ENCODE measurements around the gene EZH2. TPM values are rescaled to one million over a fixed set of nuclear protein-coding genes. Genes with fewer than 3 reads are reported as not detected.

Gene EZH2
- total RNA-seq, 1 experiment from 2014 or later, result 35.4 TPM

DNA sequence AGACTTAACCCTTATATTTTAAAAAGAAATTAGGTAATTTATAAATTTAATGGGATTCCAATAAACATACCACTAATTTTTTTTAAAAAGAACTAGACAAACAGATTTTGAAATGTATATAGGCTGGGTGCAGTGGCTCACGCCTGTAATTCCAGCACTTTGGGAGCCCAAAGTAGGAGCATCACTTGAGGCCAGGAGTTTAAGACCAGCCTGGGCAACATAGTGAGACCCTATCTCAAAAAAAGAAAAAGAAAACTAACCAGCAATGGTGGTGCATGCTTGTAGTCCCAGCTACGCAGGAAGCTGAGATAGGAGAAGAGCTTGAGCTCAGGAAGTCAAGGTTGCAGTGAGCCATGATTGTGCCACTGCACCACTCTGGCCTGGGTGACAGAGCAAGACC is 62.7 kb downstream of the EZH2 start:
- TF ChIP-seq ZNF121 (CRISPR knock-in tag; IDR thresholded peaks at IDR 0.05) (peak; percentile 74), ZNF219 (CRISPR knock-in tag; IDR thresholded peaks at IDR 0.05; ENCODE audit: borderline replicate concordance) (no peak)
- TF ChIP-seq, protein P1, sequence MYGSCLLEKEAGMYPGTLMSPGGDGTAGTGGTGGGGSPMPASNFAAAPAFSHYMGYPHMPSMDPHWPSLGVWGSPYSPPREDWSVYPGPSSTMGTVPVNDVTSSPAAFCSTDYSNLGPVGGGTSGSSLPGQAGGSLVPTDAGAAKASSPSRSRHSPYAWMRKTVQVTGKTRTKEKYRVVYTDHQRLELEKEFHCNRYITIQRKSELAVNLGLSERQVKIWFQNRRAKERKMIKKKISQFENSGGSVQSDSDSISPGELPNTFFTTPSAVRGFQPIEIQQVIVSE (CRISPR knock-in tag; IDR thresholded peaks at IDR 0.05; ENCODE audit: borderline replicate concordance), result no peak
- DNase-seq (ENCODE audit: low spot score) (no peak), ATAC-seq (no peak)
- no peak overlapping the region for H3K27ac Mint-ChIP-seq
- POLR2A ChIA-PET, result no interaction called here
- H3K27me3 Mint-ChIP-seq (ENCODE audit: low read depth), result no peaks in the 10 kb centered on the region
- 0 out of 2 replicates have a peak, but pooled peaks cover 6% of the 10 kb centered on the region for H3K4me1 Mint-ChIP-seq
- H3K36me3 Mint-ChIP-seq, result peaks cover 36% of the 10 kb centered on the region
- CTCF ChIA-PET, result no interaction called here
- H3K4me3 Mint-ChIP-seq, result no peak overlapping the region
- no peaks in the 10 kb centered on the region for H3K9me3 Mint-ChIP-seq

DNA sequence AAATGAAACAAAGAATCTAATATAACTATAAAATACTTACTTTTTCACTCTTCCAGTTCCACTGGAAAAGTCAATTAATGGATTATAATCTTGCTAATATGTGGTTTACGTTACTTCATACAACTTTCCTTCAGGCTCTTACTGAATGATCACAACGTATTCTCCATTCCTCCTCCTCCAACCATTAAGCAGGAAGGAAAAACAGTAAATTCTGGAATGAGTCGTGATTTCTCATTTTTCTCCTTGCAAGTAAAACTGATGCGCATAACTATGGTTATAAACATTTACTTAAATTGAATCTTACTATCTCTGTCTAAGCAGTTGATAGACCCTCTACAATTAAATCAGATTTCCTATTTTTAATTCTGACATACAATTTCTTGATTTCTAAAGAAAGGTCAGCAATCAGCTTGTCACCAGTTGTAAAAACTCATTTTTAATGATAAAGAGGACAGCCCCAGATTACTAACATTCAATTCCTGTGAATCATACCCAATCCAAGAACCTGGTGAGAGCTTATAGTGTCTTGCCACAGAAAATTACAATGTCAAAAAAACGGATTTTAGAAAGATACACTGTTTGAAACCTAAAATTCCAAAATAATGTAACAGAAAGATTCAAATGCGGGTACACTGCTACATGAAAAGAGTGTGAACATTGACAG is 64.3 kb downstream of the EZH2 start:
- H3K9me3 Mint-ChIP-seq, result no peaks in the 10 kb centered on the region
- H3K36me3 Mint-ChIP-seq, result peaks cover 43% of the 10 kb centered on the region
- H3K4me1 Mint-ChIP-seq, result 0 out of 2 replicates have a peak, but pooled peaks cover 6% of the 10 kb centered on the region
- DNase-seq (ENCODE audit: low spot score), result no peak
- ChIA-PET CTCF (no interaction called here), POLR2A (no interaction called here)
- H3K27me3 Mint-ChIP-seq (ENCODE audit: low read depth), result no peaks in the 10 kb centered on the region
- peak overlapping the region; percentile 24 for H3K27ac Mint-ChIP-seq
- no peak for ATAC-seq
- no peak overlapping the region for H3K4me3 Mint-ChIP-seq
- TF ChIP-seq ZNF232 (CRISPR knock-in tag; IDR thresholded peaks at IDR 0.05), result no peak
- TF ChIP-seq NFYB (CRISPR knock-in tag; conservative IDR thresholded peaks at IDR 0.05; ENCODE audit: low read depth), result no peak
- TF ChIP-seq, protein P2, sequence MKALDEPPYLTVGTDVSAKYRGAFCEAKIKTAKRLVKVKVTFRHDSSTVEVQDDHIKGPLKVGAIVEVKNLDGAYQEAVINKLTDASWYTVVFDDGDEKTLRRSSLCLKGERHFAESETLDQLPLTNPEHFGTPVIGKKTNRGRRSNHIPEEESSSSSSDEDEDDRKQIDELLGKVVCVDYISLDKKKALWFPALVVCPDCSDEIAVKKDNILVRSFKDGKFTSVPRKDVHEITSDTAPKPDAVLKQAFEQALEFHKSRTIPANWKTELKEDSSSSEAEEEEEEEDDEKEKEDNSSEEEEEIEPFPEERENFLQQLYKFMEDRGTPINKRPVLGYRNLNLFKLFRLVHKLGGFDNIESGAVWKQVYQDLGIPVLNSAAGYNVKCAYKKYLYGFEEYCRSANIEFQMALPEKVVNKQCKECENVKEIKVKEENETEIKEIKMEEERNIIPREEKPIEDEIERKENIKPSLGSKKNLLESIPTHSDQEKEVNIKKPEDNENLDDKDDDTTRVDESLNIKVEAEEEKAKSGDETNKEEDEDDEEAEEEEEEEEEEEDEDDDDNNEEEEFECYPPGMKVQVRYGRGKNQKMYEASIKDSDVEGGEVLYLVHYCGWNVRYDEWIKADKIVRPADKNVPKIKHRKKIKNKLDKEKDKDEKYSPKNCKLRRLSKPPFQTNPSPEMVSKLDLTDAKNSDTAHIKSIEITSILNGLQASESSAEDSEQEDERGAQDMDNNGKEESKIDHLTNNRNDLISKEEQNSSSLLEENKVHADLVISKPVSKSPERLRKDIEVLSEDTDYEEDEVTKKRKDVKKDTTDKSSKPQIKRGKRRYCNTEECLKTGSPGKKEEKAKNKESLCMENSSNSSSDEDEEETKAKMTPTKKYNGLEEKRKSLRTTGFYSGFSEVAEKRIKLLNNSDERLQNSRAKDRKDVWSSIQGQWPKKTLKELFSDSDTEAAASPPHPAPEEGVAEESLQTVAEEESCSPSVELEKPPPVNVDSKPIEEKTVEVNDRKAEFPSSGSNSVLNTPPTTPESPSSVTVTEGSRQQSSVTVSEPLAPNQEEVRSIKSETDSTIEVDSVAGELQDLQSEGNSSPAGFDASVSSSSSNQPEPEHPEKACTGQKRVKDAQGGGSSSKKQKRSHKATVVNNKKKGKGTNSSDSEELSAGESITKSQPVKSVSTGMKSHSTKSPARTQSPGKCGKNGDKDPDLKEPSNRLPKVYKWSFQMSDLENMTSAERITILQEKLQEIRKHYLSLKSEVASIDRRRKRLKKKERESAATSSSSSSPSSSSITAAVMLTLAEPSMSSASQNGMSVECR (CRISPR knock-in tag; IDR thresholded peaks at IDR 0.05; ENCODE audit: borderline replicate concordance), result no peak
- no peak for TF ChIP-seq ATF1 (CRISPR knock-in tag; IDR thresholded peaks at IDR 0.05)
- TF ChIP-seq SMAD3 (CRISPR knock-in tag; IDR thresholded peaks at IDR 0.05; ENCODE audit: borderline replicate concordance), result no peak
- no peak for TF ChIP-seq ELF4 (CRISPR knock-in tag; IDR thresholded peaks at IDR 0.05; ENCODE audit: low read depth)
- TF ChIP-seq NFE2L1 (CRISPR knock-in tag; IDR thresholded peaks at IDR 0.05), result no peak
- no peak for TF ChIP-seq SOX15 (CRISPR knock-in tag; IDR thresholded peaks at IDR 0.05)

DNA sequence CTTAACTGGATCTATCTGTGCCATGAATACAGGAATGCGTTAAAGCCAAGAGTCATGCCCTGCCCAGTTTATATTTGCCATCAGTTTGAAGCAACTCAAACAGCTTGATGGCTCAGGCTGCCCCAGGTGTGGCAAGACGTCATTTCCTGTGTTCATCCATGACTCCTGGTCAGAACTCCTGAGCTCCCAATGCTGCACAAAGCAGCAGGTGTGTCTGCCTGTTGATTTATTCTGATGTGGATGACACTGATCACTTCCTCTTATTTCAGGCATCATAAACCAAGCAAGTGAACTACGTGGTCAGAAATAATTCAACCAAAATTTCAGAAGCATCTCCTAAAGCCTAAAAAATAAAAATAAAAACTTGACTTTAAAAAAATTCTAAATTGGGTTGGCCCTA is 68.5 kb downstream of the EZH2 start:
- no peak for TF ChIP-seq ZNF396 (CRISPR knock-in tag; IDR thresholded peaks at IDR 0.05; ENCODE audit: borderline replicate concordance)
- TF ChIP-seq SP1 (CRISPR knock-in tag; conservative IDR thresholded peaks at IDR 0.05), result no peak
- POLR2A ChIA-PET, result no interaction called here
- H3K9me3 Mint-ChIP-seq, result no peaks in the 10 kb centered on the region
- no peak for ATAC-seq
- H3K27me3 Mint-ChIP-seq (ENCODE audit: low read depth), result no peaks in the 10 kb centered on the region
- no peak for DNase-seq (ENCODE audit: low spot score)
- CTCF ChIA-PET, result interaction anchor here (0.6 to 1.5 kb wide), 3 partner anchors 20 to 147 kb away, joined by 4 to 5 read pairs (median 4); no protein-coding TSS in a partner anchor
- no peak overlapping the region; the same call in 1 of the 2 replicates for H3K27ac Mint-ChIP-seq
- H3K4me3 Mint-ChIP-seq, result no peak overlapping the region
- H3K36me3 Mint-ChIP-seq, result peaks cover 53% of the 10 kb centered on the region
- H3K4me1 Mint-ChIP-seq, result 0 out of 2 replicates have a peak, but pooled peaks cover 6% of the 10 kb centered on the region

DNA sequence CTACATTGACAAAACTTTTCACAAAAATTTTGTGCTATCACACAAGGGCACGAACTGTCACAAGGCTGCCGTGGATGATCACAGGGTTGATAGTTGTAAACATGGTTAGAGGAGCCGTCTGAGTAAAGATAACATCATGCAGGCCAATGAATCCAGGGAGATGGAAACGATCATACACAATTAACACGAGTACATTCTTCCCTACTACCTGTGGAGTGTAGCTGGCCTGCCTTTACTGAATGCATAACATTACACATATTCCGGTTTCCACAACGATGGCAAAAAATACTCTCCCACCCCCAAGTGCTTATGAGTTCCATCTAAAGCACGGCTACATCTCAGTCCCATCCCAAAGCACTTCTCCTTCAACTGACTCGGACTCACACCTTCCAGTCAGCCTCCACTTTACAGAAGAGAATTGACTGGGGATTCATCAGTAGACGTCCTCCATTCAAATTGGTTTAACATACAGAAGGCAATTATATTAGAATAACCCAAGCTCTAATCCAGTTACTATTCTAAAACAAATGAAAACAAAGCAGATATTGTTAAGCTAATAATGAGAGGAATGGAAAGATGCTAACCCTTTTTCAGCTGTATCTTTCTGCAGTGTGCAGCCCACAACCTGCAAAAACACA is 69.0 kb downstream of the EZH2 start:
- ChIA-PET CTCF (interaction anchor here (0.6 to 1.0 kb wide), 2 partner anchors 19 to 41 kb away, joined by 4 read pairs; no protein-coding TSS in a partner anchor), POLR2A (no interaction called here)
- Mint-ChIP-seq H3K4me1 (peaks cover 6% of the 10 kb centered on the region), H3K36me3 (peaks cover 57% of the 10 kb centered on the region), H3K4me3 (no peak overlapping the region), H3K9me3 (no peaks in the 10 kb centered on the region), H3K27me3 (ENCODE audit: low read depth) (no peaks in the 10 kb centered on the region), H3K27ac (peak overlapping the region; percentile 80; the same call in 1 of the 2 replicates)
- DNase-seq (ENCODE audit: low spot score) (no peak), ATAC-seq (no peak)
- TF ChIP-seq, protein P3, sequence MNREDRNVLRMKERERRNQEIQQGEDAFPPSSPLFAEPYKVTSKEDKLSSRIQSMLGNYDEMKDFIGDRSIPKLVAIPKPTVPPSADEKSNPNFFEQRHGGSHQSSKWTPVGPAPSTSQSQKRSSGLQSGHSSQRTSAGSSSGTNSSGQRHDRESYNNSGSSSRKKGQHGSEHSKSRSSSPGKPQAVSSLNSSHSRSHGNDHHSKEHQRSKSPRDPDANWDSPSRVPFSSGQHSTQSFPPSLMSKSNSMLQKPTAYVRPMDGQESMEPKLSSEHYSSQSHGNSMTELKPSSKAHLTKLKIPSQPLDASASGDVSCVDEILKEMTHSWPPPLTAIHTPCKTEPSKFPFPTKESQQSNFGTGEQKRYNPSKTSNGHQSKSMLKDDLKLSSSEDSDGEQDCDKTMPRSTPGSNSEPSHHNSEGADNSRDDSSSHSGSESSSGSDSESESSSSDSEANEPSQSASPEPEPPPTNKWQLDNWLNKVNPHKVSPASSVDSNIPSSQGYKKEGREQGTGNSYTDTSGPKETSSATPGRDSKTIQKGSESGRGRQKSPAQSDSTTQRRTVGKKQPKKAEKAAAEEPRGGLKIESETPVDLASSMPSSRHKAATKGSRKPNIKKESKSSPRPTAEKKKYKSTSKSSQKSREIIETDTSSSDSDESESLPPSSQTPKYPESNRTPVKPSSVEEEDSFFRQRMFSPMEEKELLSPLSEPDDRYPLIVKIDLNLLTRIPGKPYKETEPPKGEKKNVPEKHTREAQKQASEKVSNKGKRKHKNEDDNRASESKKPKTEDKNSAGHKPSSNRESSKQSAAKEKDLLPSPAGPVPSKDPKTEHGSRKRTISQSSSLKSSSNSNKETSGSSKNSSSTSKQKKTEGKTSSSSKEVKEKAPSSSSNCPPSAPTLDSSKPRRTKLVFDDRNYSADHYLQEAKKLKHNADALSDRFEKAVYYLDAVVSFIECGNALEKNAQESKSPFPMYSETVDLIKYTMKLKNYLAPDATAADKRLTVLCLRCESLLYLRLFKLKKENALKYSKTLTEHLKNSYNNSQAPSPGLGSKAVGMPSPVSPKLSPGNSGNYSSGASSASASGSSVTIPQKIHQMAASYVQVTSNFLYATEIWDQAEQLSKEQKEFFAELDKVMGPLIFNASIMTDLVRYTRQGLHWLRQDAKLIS (CRISPR knock-in tag; IDR thresholded peaks at IDR 0.05; ENCODE audit: borderline replicate concordance), result no peak
- TF ChIP-seq CREM (CRISPR knock-in tag; IDR thresholded peaks at IDR 0.05), result no peak
- TF ChIP-seq RORB (CRISPR knock-in tag; IDR thresholded peaks at IDR 0.05), result no peak
- TF ChIP-seq, protein P4, sequence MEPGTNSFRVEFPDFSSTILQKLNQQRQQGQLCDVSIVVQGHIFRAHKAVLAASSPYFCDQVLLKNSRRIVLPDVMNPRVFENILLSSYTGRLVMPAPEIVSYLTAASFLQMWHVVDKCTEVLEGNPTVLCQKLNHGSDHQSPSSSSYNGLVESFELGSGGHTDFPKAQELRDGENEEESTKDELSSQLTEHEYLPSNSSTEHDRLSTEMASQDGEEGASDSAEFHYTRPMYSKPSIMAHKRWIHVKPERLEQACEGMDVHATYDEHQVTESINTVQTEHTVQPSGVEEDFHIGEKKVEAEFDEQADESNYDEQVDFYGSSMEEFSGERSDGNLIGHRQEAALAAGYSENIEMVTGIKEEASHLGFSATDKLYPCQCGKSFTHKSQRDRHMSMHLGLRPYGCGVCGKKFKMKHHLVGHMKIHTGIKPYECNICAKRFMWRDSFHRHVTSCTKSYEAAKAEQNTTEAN (CRISPR knock-in tag; IDR thresholded peaks at IDR 0.05), result no peak
